ENCODE measurements around the gene KCNMA1.

DNA sequence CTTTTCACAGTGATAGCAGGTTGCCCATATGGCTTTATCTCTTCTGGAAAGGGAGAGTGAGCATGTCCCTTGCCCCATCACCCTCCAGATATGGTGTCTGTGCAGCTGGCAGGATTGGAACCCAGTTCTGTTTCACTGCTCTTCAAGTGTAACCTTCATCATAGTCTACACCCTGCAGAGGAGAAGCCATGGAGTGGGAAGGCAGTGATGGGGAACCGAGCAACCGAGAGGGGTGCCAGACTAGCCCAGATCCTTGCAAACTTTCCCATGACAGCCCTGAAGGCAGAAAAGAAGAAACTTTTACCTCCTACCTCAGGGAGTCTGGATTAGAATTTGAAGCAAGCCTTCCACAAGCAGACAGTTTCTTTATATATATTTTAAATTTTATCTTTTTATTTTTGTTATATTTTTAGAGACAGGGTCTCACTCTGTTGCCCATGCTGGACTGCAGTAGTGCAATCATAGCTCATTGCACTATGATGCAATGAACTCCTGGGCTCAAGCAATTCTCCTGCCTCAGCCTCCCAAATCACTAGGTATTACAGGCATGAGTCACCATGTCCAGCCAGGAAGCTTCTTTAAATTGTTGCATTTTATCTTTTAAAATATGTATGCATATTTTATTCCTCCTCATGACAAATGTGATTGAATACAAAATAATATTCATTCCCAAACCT is 133.3 kb downstream of the KCNMA1 start:
- TF ChIP-seq, protein P1, sequence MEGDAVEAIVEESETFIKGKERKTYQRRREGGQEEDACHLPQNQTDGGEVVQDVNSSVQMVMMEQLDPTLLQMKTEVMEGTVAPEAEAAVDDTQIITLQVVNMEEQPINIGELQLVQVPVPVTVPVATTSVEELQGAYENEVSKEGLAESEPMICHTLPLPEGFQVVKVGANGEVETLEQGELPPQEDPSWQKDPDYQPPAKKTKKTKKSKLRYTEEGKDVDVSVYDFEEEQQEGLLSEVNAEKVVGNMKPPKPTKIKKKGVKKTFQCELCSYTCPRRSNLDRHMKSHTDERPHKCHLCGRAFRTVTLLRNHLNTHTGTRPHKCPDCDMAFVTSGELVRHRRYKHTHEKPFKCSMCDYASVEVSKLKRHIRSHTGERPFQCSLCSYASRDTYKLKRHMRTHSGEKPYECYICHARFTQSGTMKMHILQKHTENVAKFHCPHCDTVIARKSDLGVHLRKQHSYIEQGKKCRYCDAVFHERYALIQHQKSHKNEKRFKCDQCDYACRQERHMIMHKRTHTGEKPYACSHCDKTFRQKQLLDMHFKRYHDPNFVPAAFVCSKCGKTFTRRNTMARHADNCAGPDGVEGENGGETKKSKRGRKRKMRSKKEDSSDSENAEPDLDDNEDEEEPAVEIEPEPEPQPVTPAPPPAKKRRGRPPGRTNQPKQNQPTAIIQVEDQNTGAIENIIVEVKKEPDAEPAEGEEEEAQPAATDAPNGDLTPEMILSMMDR (IDR thresholded peaks at IDR 0.05): no peak
- TF ChIP-seq POLR2A (IDR thresholded peaks at IDR 0.05): no peak
